Keratinocyte (primary cell): ENCODE results near the gene RNF227. TPM values are rescaled to one million over a fixed set of nuclear protein-coding genes. Genes with fewer than 3 reads are reported as not detected.

Experiments used
- DNase-seq: peaks from one replicate; pipeline ENCODE4 v3.0.0-alpha.2; 2011; ENCODE audit warnings: low read depth, missing footprints, low spot score
- FAIRE-seq: peaks from 2 replicates; lab custom pipeline; 2011; peaks lifted over from hg19 to GRCh38; lab: Jason Lieb, UNC
- H2AFZ ChIP-seq: 2 replicates; pipeline ENCODE4 v1.6.0; 2012; ENCODE audit warnings: low read length, control low read depth, inconsistent platforms; ENCODE audit not compliant: control insufficient read depth
- H3K27ac ChIP-seq: 2 replicates; pipeline ENCODE4 v1.5.1; 2011; ENCODE audit warnings: low read length; ENCODE audit not compliant: control insufficient read depth, insufficient read depth
- H3K27me3 ChIP-seq: 3 replicates; pipeline ENCODE4 v1.6.0; 2011; ENCODE audit warnings: low read length; ENCODE audit not compliant: control insufficient read depth, insufficient read depth; ENCODE audit errors: extremely low read depth
- H3K36me3 ChIP-seq, 2 experiments: 2 replicates in 1 of 2; 3 replicates in 1 of 2; pipeline ENCODE4 v1.5.1; 2011; ENCODE audit warnings: low read length in 2 of 2, mild to moderate bottlenecking in 1 of 2; ENCODE audit not compliant: control insufficient read depth in 2 of 2, insufficient read depth in 2 of 2; ENCODE audit errors: extremely low read depth in 1 of 2
- H3K4me1 ChIP-seq: 3 replicates; pipeline ENCODE4 v1.5.1; 2011; ENCODE audit warnings: low read length; ENCODE audit not compliant: control insufficient read depth, insufficient read depth; ENCODE audit errors: extremely low read depth
- H3K4me2 ChIP-seq: 3 replicates; pipeline ENCODE4 v1.6.0; 2011; ENCODE audit warnings: low read depth, low read length; ENCODE audit not compliant: control insufficient read depth, insufficient read depth; ENCODE audit errors: extremely low read depth
- H3K4me3 ChIP-seq, 3 experiments: fragments of 200-600 bp in 1 of 3; sonication (generic) in 1 of 3; 2 replicates in 2 of 3; 3 replicates in 1 of 3; pipeline ENCODE4 v1.5.1; 2011 to 2016; ENCODE audit warnings: low read length in 3 of 3, mild to moderate bottlenecking in 3 of 3, control low read depth in 2 of 3, inconsistent platforms in 1 of 3, low read depth in 1 of 3, mixed read lengths in 1 of 3, mixed run types in 1 of 3, moderate library complexity in 1 of 3; ENCODE audit not compliant: control insufficient read depth in 2 of 3, insufficient read depth in 2 of 3; ENCODE audit errors: extremely low read depth in 1 of 3
- H3K79me2 ChIP-seq: 2 replicates; pipeline ENCODE4 v1.6.0; 2012; ENCODE audit warnings: low read length; ENCODE audit not compliant: control insufficient read depth, insufficient read depth
- H3K9ac ChIP-seq: 3 replicates; pipeline ENCODE4 v1.6.0; 2011; ENCODE audit warnings: low read length; ENCODE audit not compliant: control insufficient read depth, insufficient read depth; ENCODE audit errors: extremely low read depth
- H3K9me1 ChIP-seq: 3 replicates; pipeline ENCODE4 v1.6.0; 2011; ENCODE audit warnings: low read length; ENCODE audit not compliant: control insufficient read depth, insufficient read depth; ENCODE audit errors: extremely low read depth
- H3K9me3 ChIP-seq: 2 replicates; pipeline ENCODE4 v1.5.1; 2012; ENCODE audit warnings: low read depth, low read length; ENCODE audit not compliant: control insufficient read depth
- H4K20me1 ChIP-seq: 3 replicates; pipeline ENCODE4 v1.6.0; 2011; ENCODE audit warnings: low read length; ENCODE audit not compliant: control insufficient read depth, insufficient read depth; ENCODE audit errors: extremely low read depth
- CTCF ChIP-seq, 3 experiments: IDR thresholded peaks in 1 of 3; conservative IDR thresholded peaks in 1 of 3; optimal IDR thresholded peaks in 1 of 3; 2 replicates in 2 of 3; 3 replicates in 1 of 3; pipeline versions ENCODE3 to v1.5.1; 2011; ENCODE audit warnings: low read length in 3 of 3, mild to moderate bottlenecking in 3 of 3, moderate library complexity in 2 of 3, control low read depth in 1 of 3, inconsistent platforms in 1 of 3; ENCODE audit not compliant: insufficient read depth in 2 of 3; ENCODE audit errors: extremely low read depth in 1 of 3
- EZH2 ChIP-seq: IDR thresholded peaks from one replicate; pipeline ENCODE4 v1.6.1; 2012; ENCODE audit warnings: inconsistent platforms, mild to moderate bottlenecking, low read length, moderate library complexity
- dilution Hi-C: fragments of 300-500 bp; cut with MboI; formaldehyde crosslinking; loops from one replicate; pipeline ENCODE4 v1.7.0; 2020; ENCODE audit warnings: low sequenced_read_pairs; ENCODE audit not compliant: extremely low pct_ligation_motif_present
- polyA plus RNA-seq, 5 experiments: library from polyadenylated mRNA; depleted of rRNA in 3 of 5; stranded (reverse) in 3 of 5; stranded (forward) in 1 of 5; unstranded in 1 of 5; fragments of >200 nt; gene quantifications; 1 replicate in 1 of 5; 2 replicates in 3 of 5; 3 replicates in 1 of 5; pipeline versions ENCODE4 v1.2.1 to v1.2.3, GENCODE V29; 2011 to 2012; ENCODE audit warnings: missing spikeins in 2 of 5, low read depth in 1 of 5, low replicate concordance in 1 of 5

RNF227 gene
- polyA plus RNA-seq, 1 donor (not counting 4 experiments of a cell fraction or from before 2014, with no cell fraction given): 3.6 TPM

- Histone ChIP-seq H3K4me2 (no peak overlapping the region), H3K79me2 (no peaks in the 10 kb centered on the region), H3K9me3 (no peaks in the 10 kb centered on the region), H3K27me3 (no peaks in the 10 kb centered on the region), H2AFZ (no peak overlapping the region), H3K9ac (no peak overlapping the region), H3K4me3 (no peak overlapping the region), H3K9me1 (no peaks in the 10 kb centered on the region), H3K27ac (no peak overlapping the region), H3K4me1 (no peaks in the 10 kb centered on the region), H3K36me3 (peaks cover 30 to 36% of the 10 kb centered on the region in 2 experiments), H4K20me1 (no peaks in the 10 kb centered on the region)
- no peak for DNase-seq
- dilution Hi-C loops: no loop called here
- FAIRE-seq: no peak
- no peak for TF ChIP-seq CTCF (optimal IDR thresholded peaks at IDR 0.05 in 1 of 3, IDR thresholded peaks at IDR 0.05 in 1 of 3, conservative IDR thresholded peaks at IDR 0.05 in 1 of 3; ENCODE audit: extremely low read depth in 1 of 3, insufficient read depth in 2 of 3, low read length in 3 of 3)
- TF ChIP-seq EZH2: no peak
Observed at GRCh38 chr17:7940034-7940433, 23.9 kb upstream of the RNF227 start.

GRCh38 chr17:7935859-7936258 lies 19.8 kb upstream of the RNF227 start:
- Histone ChIP-seq H3K36me3 (peaks cover 20 to 23% of the 10 kb centered on the region in 2 experiments), H3K4me1 (peaks cover 15% of the 10 kb centered on the region), H3K4me3 (no peak overlapping the region), H3K27me3 (no peaks in the 10 kb centered on the region), H3K27ac (no peak overlapping the region), H3K4me2 (no peak overlapping the region), H2AFZ (no peak overlapping the region), H3K9ac (no peak overlapping the region), H3K79me2 (peaks cover 28% of the 10 kb centered on the region), H3K9me3 (no peaks in the 10 kb centered on the region), H3K9me1 (peaks cover 4% of the 10 kb centered on the region), H4K20me1 (no peaks in the 10 kb centered on the region)
- TF ChIP-seq EZH2 (no peak), CTCF (optimal IDR thresholded peaks at IDR 0.05 in 1 of 3, IDR thresholded peaks at IDR 0.05 in 1 of 3, conservative IDR thresholded peaks at IDR 0.05 in 1 of 3; ENCODE audit: extremely low read depth in 1 of 3, insufficient read depth in 2 of 3, low read length in 3 of 3) (no peak)
- dilution Hi-C loops: no loop called here
- no peak for DNase-seq
- no peak for FAIRE-seq
